MCF 10A (cell line): ENCODE results near the gene BGLAP. TPM values are rescaled to one million over a fixed set of nuclear protein-coding genes. Genes with fewer than 3 reads are reported as not detected.

Experiments
- BruUV-seq: library from RNA; stranded (reverse); fragments of 400-500 nt; replicated peaks from 2 replicates; lab custom pipeline; 2021; lab: Mats Ljungman, UMichigan
- CTCF ChIA-PET: fragments of 300-600 bp; sonication (Branson Sonifier 250); formaldehyde crosslinking; extraction: SDS; loops from one replicate; lab custom pipeline; 2021; ENCODE audit warnings: antibody characterized with exemption, inconsistent platforms; lab: Yijun Ruan, JAX
- POLR2A ChIA-PET: fragments of 300-600, 350-650 bp; sonication (Branson Sonifier 250); formaldehyde crosslinking; extraction: SDS; loops from one replicate; lab custom pipeline; 2020; ENCODE audit warnings: antibody characterized with exemption, inconsistent platforms; lab: Yijun Ruan, JAX
- DNase-seq: peaks from one replicate; pipeline ENCODE4 v3.0.0-alpha.2; 2018; ENCODE audit not compliant: unreplicated experiment
- H3K27ac Mint-ChIP-seq: one replicate; pipeline ENCODE4 v1.8.0; 2022; ENCODE audit warnings: mild to moderate bottlenecking, low read depth, mixed read lengths; ENCODE audit not compliant: unreplicated experiment
- H3K27me3 Mint-ChIP-seq: one replicate; pipeline ENCODE4 v1.8.0; 2022; ENCODE audit warnings: mixed read lengths; ENCODE audit not compliant: insufficient read depth, unreplicated experiment
- H3K36me3 Mint-ChIP-seq: one replicate; pipeline ENCODE4 v1.8.0; 2022; ENCODE audit warnings: mild to moderate bottlenecking, moderate library complexity, mixed read lengths; ENCODE audit not compliant: insufficient read depth, unreplicated experiment
- H3K4me1 Mint-ChIP-seq: one replicate; pipeline ENCODE4 v1.8.0; 2022; ENCODE audit warnings: mixed read lengths; ENCODE audit not compliant: insufficient read depth, unreplicated experiment
- H3K4me3 Mint-ChIP-seq: one replicate; pipeline ENCODE4 v1.8.0; 2022; ENCODE audit warnings: mild to moderate bottlenecking, moderate library complexity, mixed read lengths; ENCODE audit not compliant: unreplicated experiment
- H3K9me3 Mint-ChIP-seq: one replicate; pipeline ENCODE4 v1.8.0; 2022; ENCODE audit warnings: mixed read lengths; ENCODE audit not compliant: unreplicated experiment
- CTCF ChIP-seq: fragments of 200-600 bp; IDR thresholded peaks from one replicate; pipeline ENCODE4 v1.8.0; 2022; ENCODE audit warnings: antibody characterized with exemption, mild to moderate bottlenecking; ENCODE audit not compliant: unreplicated experiment
- intact Hi-C: fragments of 100-400 bp; cut with micrococcal nuclease; formaldehyde crosslinking; loops from 2 replicates; pipeline ENCODE4 v1.14.1; 2022
- total RNA-seq: library from RNA; stranded (reverse); gene quantifications from 2 replicates; pipeline ENCODE4 v1.2.3, GENCODE V29; 2022

The BGLAP gene
- total RNA-seq, 1 experiment from 2014 or later, result 1.9 TPM

- DNase-seq, result no peak
- Mint-ChIP-seq H3K4me1 (peaks cover 38% of the 10 kb centered on the region), H3K4me3 (no peak overlapping the region), H3K36me3 (peaks cover 48% of the 10 kb centered on the region), H3K27me3 (no peaks in the 10 kb centered on the region), H3K9me3 (no peaks in the 10 kb centered on the region), H3K27ac (no peak overlapping the region)
- BruUV-seq, result no TSS peak
- no peak for TF ChIP-seq CTCF
- POLR2A ChIA-PET, result interaction anchor here (1.5 to 2.4 kb wide), 2 partner anchors 91 to 125 kb away, joined by 5 to 6 read pairs; no protein-coding TSS in a partner anchor
- CTCF ChIA-PET, result interaction anchor here (0.6 to 22.6 kb wide), 6 partner anchors 25 to 145 kb away, joined by 3 to 524 read pairs (median 3); no protein-coding TSS in a partner anchor
- intact Hi-C loops, result no loop called here
These were observed 21.8 kb upstream of the BGLAP start for GRCh38 chr1:156220226-156220625.

DNA sequence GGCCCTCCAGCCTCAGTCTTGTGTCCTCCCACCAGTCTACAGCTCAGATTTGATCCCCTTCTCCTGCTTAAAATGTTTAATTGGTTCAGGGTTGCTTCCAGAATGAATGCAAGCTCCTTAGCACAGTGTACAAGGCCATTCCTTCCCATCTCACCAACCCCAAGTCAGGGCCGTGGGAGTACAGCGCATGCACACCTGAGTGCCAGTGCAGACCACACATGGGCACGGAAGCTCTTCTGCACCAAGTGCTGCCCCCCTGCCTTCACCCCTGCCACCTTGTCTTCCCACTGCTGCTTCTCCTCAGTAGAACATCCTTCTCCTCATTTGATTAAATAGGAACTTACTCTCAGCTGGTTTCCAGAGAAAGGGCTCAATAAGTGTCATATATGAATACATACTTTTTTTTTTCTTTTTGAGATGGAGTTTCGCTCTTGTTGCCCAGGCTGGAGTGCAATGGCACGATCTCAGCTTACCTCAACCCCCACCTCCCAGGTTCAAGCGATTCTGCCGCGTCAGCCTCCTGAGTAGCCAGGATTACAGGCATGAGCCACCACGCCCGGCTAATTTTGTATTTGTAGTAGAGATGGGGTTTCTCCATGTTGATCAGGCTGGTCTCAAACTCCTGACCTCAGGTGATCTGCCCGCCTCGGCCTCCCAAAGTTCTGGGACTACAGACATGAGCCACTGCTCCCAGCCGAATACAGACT lies 19.8 kb upstream of the BGLAP start:
- Mint-ChIP-seq H3K27ac (no peak overlapping the region), H3K27me3 (no peaks in the 10 kb centered on the region), H3K4me3 (no peak overlapping the region), H3K9me3 (no peaks in the 10 kb centered on the region), H3K36me3 (peaks cover 54% of the 10 kb centered on the region), H3K4me1 (peaks cover 42% of the 10 kb centered on the region)
- ChIA-PET CTCF (interaction anchor here (0.6 to 22.6 kb wide), 6 partner anchors 14 to 156 kb away, joined by 3 to 524 read pairs (median 4); no protein-coding TSS in a partner anchor), POLR2A (interaction anchor here (0.6 to 0.9 kb wide), 2 partner anchors 9 to 95 kb away, joined by 3 to 5 read pairs; partner anchors contain the start of gene PMF1)
- TF ChIP-seq CTCF, result no peak
- no peak for DNase-seq
- intact Hi-C loops, result no loop called here
- BruUV-seq, result no TSS peak

DNA sequence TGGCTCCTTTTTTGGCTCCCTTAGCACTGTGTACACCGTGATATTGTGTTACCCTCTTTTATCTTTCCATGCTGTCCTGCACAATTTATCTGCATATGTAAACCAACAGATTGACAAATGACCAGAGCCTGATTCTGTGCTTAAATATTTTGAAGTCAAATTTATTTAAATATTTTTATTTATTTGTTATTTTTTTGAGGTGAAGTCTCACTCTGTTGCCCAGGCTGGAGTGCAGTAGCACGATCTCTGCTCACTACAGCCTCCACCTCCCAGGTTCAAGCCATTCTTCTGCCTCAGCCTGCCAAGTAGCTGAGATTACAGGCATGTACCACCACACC lies 16.3 kb upstream of the BGLAP start:
- H3K36me3 Mint-ChIP-seq, result peaks cover 58% of the 10 kb centered on the region
- intact Hi-C loops, result loop anchor here (1.0 kb wide), 3 partner anchors 79 to 135 kb away; no protein-coding TSS in a partner anchor
- no peak overlapping the region for H3K4me3 Mint-ChIP-seq
- ChIA-PET CTCF (interaction anchor here (0.6 to 22.6 kb wide), 45 partner anchors 8 to 292 kb away, joined by 3 to 524 read pairs (median 6); partner anchors contain the start of genes BGLAP, KHDC4, PAQR6 and PMF1), POLR2A (interaction anchor here (0.6 to 5.1 kb wide), 15 partner anchors 8 to 135 kb away, joined by 3 to 52 read pairs (median 3); partner anchors contain the start of genes PMF1 and SEMA4A)
- no peak for TF ChIP-seq CTCF
- H3K27ac Mint-ChIP-seq, result peak overlapping the region; percentile 10
- no peaks in the 10 kb centered on the region for H3K9me3 Mint-ChIP-seq
- H3K4me1 Mint-ChIP-seq, result peaks cover 27% of the 10 kb centered on the region
- DNase-seq, result no peak
- no TSS peak for BruUV-seq
- no peaks in the 10 kb centered on the region for H3K27me3 Mint-ChIP-seq

DNA sequence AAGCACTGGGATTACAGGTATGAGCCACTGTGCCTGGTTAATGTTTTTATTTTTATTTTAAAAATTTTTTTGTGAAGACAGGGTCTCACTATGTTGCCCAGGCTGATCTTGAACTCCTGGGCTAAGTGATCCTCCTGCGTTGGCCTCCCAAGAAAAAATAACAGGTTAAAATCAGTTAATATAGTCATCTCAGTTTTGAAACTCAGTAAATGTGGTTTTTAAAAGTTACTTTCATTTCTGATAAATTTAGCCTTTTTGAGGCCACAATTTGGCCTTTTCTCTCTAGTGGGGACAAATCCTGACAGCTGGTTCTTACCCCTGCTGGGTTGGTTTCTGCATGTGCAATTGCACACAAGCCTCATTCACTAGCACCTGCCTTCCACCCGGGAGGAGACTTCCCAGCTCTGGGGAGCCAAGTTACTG lies 15.9 kb upstream of the BGLAP start:
- Mint-ChIP-seq H3K27me3 (no peaks in the 10 kb centered on the region), H3K27ac (no peak overlapping the region), H3K36me3 (peaks cover 57% of the 10 kb centered on the region), H3K9me3 (no peaks in the 10 kb centered on the region), H3K4me1 (peaks cover 24% of the 10 kb centered on the region), H3K4me3 (no peak overlapping the region)
- CTCF ChIA-PET, result interaction anchor here (1.1 to 22.6 kb wide), 24 partner anchors 9 to 155 kb away, joined by 3 to 524 read pairs (median 10); partner anchors contain the start of genes BGLAP, PMF1, SEMA4A and SMG5
- no TSS peak for BruUV-seq
- POLR2A ChIA-PET, result interaction anchor here (0.7 to 5.1 kb wide), 8 partner anchors 13 to 130 kb away, joined by 3 to 52 read pairs (median 5); partner anchors contain the start of genes PMF1 and SEMA4A
- no peak for DNase-seq
- TF ChIP-seq CTCF, result no peak
- intact Hi-C loops, result no loop called here
